SU-DHL-6 (cell line): Measurements from ENCODE around the gene ABCC2.

Experiments used
- EZH2phosphoT487 ChIP-seq: fragments of 200-600 bp; sonication (generic), shearing (Covaris generic); conservative IDR thresholded peaks from 2 replicates; pipeline ENCODE4 v1.6.1; 2018; ENCODE audit warnings: mild to moderate bottlenecking, antibody characterized with exemption, low read length, moderate library complexity, mixed read lengths
- TF ChIP-seq, protein P1 (sequence below): fragments of 200-600 bp; sonication (generic); IDR thresholded peaks from one replicate; pipeline ENCODE4 v1.5.1; 2017; ENCODE audit warnings: antibody characterized with exemption, mild to moderate bottlenecking, low read length, moderate library complexity; ENCODE audit not compliant: insufficient read depth, poor library complexity, severe bottlenecking

DNA sequence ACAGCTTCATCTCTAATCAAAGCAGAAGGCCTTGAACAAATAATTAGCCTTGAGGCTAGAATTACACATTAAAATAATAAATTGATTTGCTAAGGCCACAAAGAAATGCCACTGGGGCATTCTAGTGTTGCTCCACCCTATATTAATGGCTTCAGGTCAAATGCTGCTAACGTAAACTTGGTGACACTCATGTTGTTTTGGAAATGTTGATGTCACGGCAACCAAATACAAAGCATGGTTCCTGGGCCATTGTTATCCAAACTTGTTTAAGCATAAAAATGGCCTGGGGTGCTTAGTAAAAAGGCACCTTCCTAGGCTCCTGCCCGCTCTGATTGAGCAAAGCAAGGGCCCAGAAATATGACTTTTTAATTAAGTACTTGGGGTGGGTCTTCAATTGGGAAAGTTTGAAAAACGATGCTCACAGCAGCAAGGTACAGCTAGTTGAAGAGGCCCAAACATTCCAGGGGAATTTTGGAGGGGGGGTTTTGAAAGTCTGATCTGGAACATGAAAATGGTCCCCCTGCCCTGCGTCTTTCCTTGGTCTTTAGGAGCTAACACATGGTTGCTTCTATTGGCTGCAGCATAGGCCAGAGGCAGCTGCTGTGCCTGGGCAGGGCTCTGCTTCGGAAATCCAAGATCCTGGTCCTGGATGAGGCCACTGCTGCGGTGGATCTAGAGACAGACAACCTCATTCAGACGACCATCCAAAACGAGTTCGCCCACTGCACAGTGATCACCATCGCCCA is 67.8 kb downstream of the ABCC2 start:
- TF ChIP-seq EZH2phosphoT487 = no peak
- TF ChIP-seq, protein P1, sequence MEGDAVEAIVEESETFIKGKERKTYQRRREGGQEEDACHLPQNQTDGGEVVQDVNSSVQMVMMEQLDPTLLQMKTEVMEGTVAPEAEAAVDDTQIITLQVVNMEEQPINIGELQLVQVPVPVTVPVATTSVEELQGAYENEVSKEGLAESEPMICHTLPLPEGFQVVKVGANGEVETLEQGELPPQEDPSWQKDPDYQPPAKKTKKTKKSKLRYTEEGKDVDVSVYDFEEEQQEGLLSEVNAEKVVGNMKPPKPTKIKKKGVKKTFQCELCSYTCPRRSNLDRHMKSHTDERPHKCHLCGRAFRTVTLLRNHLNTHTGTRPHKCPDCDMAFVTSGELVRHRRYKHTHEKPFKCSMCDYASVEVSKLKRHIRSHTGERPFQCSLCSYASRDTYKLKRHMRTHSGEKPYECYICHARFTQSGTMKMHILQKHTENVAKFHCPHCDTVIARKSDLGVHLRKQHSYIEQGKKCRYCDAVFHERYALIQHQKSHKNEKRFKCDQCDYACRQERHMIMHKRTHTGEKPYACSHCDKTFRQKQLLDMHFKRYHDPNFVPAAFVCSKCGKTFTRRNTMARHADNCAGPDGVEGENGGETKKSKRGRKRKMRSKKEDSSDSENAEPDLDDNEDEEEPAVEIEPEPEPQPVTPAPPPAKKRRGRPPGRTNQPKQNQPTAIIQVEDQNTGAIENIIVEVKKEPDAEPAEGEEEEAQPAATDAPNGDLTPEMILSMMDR = no peak
